DOHH2 (cell line): ENCODE data around the gene DRICH1.
"Not testable (repeated sequence)": the region's sequence is repeated elsewhere in the genome, so short reads cannot be mapped to it uniquely, and the experiment has no call there.

Experiments
- H3F3A ChIP-seq: fragments of 200-600 bp; sonication (generic), shearing (Covaris generic); 2 replicates; pipeline ENCODE4 v1.6.0; 2016; ENCODE audit warnings: antibody characterized with exemption, mild to moderate bottlenecking; ENCODE audit not compliant: control insufficient read depth, insufficient read depth
- H3K27ac ChIP-seq: fragments of 200-600 bp; sonication (generic); 2 replicates; pipeline ENCODE4 v1.5.1; 2014; ENCODE audit warnings: low read depth, mild to moderate bottlenecking, low read length, moderate library complexity
- H3K27me3 ChIP-seq: fragments of 200-600 bp; sonication (generic); 2 replicates; pipeline ENCODE4 v1.6.1; 2014; ENCODE audit warnings: mild to moderate bottlenecking, low read length, mixed read lengths; ENCODE audit not compliant: control insufficient read depth
- H3K36me3 ChIP-seq: fragments of 200-600 bp; sonication (generic); 2 replicates; pipeline ENCODE4 v1.6.1; 2014; ENCODE audit warnings: mild to moderate bottlenecking, low read length, moderate library complexity, mixed read lengths; ENCODE audit not compliant: control insufficient read depth
- H3K4me1 ChIP-seq: fragments of 200-600 bp; sonication (generic); 2 replicates; pipeline ENCODE4 v1.6.1; 2014; ENCODE audit warnings: mild to moderate bottlenecking, low read length, mixed read lengths; ENCODE audit not compliant: control insufficient read depth
- H3K4me2 ChIP-seq: fragments of 200-600 bp; sonication (generic); 2 replicates; pipeline ENCODE4 v1.6.0; 2014; ENCODE audit warnings: mild to moderate bottlenecking, low read length, moderate library complexity
- H3K4me3 ChIP-seq: fragments of 200-600 bp; sonication (generic); 2 replicates; pipeline ENCODE4 v1.5.1; 2014; ENCODE audit warnings: mild to moderate bottlenecking, low read length, mixed read lengths
- H3K79me2 ChIP-seq: fragments of 200-600 bp; sonication (generic); 2 replicates; pipeline ENCODE4 v1.6.1; 2014; ENCODE audit warnings: mild to moderate bottlenecking, low read length, mixed read lengths; ENCODE audit not compliant: control insufficient read depth
- H3K9me2 ChIP-seq: fragments of 200-600 bp; sonication (generic); replicated peaks from 2 replicates; pipeline ENCODE4 v1.6.1; 2014; ENCODE audit warnings: mild to moderate bottlenecking, low read length, mixed read lengths; ENCODE audit not compliant: control insufficient read depth
- H3K9me3 ChIP-seq: fragments of 200-600 bp; sonication (generic); 2 replicates; pipeline ENCODE4 v1.6.1; 2014; ENCODE audit warnings: antibody characterized with exemption, low read length, mixed read lengths; ENCODE audit not compliant: control insufficient read depth, insufficient read depth
- H4K20me1 ChIP-seq: fragments of 200-600 bp; sonication (generic); 2 replicates; pipeline ENCODE4 v1.6.0; 2014; ENCODE audit warnings: low read depth, mild to moderate bottlenecking, antibody characterized with exemption, low read length, moderate library complexity; ENCODE audit not compliant: control insufficient read depth, insufficient read depth
- CTCF ChIP-seq: fragments of 200-600 bp; sonication (generic); IDR thresholded peaks from one replicate; pipeline ENCODE4 v1.5.1; 2014; ENCODE audit warnings: antibody characterized with exemption, mild to moderate bottlenecking, low read depth, low read length; ENCODE audit not compliant: poor library complexity, severe bottlenecking
- EZH2phosphoT487 ChIP-seq: fragments of 200-600 bp; sonication (generic); IDR thresholded peaks from 2 replicates; pipeline ENCODE4 v1.6.1; 2017; ENCODE audit warnings: borderline replicate concordance, mild to moderate bottlenecking, antibody characterized with exemption, low read length, moderate library complexity, mixed read lengths

Gene DRICH1

GRCh38 chr22:23574877-23575276, 57.2 kb downstream of the DRICH1 start:
- Histone ChIP-seq H3K27ac (no peak overlapping the region), H3K79me2 (no peaks in the 10 kb centered on the region), H4K20me1 (no peaks in the 10 kb centered on the region), H3K4me1 (no peaks in the 10 kb centered on the region), H3K9me2 (no peaks in the 10 kb centered on the region), H3F3A (no peaks in the 10 kb centered on the region), H3K27me3 (peaks cover 10% of the 10 kb centered on the region), H3K36me3 (no peaks in the 10 kb centered on the region), H3K4me2 (no peak overlapping the region), H3K9me3 (no peaks in the 10 kb centered on the region), H3K4me3 (no peak overlapping the region)
- TF ChIP-seq EZH2phosphoT487, result no peak
- no peak for TF ChIP-seq CTCF

GRCh38 chr22:23574371-23574811, 57.7 kb downstream of the DRICH1 start:
- Histone ChIP-seq H3K4me2 (no peak overlapping the region), H3K9me3 (no peaks in the 10 kb centered on the region), H3K27me3 (peaks cover 9% of the 10 kb centered on the region), H3K4me1 (no peaks in the 10 kb centered on the region), H3K27ac (no peak overlapping the region), H3K36me3 (no peaks in the 10 kb centered on the region), H4K20me1 (no peaks in the 10 kb centered on the region), H3K4me3 (no peak overlapping the region), H3K9me2 (no peaks in the 10 kb centered on the region), H3K79me2 (no peaks in the 10 kb centered on the region), H3F3A (no peaks in the 10 kb centered on the region)
- TF ChIP-seq EZH2phosphoT487 (no peak), CTCF (no peak)

- H3K79me2 ChIP-seq, H3K4me3 ChIP-seq, H3K36me3 ChIP-seq, H4K20me1 ChIP-seq, H3K27ac ChIP-seq, H3K27me3 ChIP-seq, H3K9me3 ChIP-seq, H3K4me2 ChIP-seq, H3K4me1 ChIP-seq, H3F3A ChIP-seq, H3K9me2 ChIP-seq: not testable (repeated sequence)
Observed at GRCh38 chr22:23573701-23574235, 58.4 kb downstream of the DRICH1 start.

- H3K27me3 ChIP-seq, H3K36me3 ChIP-seq, H3K4me1 ChIP-seq, H3K4me3 ChIP-seq, H3K79me2 ChIP-seq, H4K20me1 ChIP-seq, H3F3A ChIP-seq, H3K27ac ChIP-seq, H3K9me3 ChIP-seq, H3K4me2 ChIP-seq, H3K9me2 ChIP-seq: not testable (repeated sequence)
Observed at GRCh38 chr22:23573106-23573505, 59.0 kb downstream of the DRICH1 start.
